GM12878 (cell line): Measurements from ENCODE around the gene SV2B.

Experiments
- CEBPB ChIP-seq, 2 experiments: fragments of 150-350 bp in 1 of 2; IDR thresholded peaks; 2 replicates each; pipeline ENCODE4 v1.6.1; 2012 to 2014; ENCODE audit warnings: low read depth in 2 of 2, low read length in 2 of 2, borderline replicate concordance in 1 of 2, inconsistent platforms in 1 of 2
- CREB1 ChIP-seq: IDR thresholded peaks from 2 replicates; pipeline ENCODE4 v1.6.1; 2012; ENCODE audit warnings: low read depth, mild to moderate bottlenecking, inconsistent platforms
- CREM ChIP-seq: IDR thresholded peaks from 2 replicates; pipeline ENCODE4 v1.6.1; 2014; ENCODE audit warnings: antibody characterized with exemption, low read depth
- EZH2 ChIP-seq: IDR thresholded peaks from 2 replicates; pipeline ENCODE4 v1.6.1; 2012; ENCODE audit warnings: low read depth, mild to moderate bottlenecking, control low read depth, inconsistent platforms, low read length, borderline replicate concordance; ENCODE audit not compliant: control insufficient read depth
- GABPA ChIP-seq: IDR thresholded peaks from 2 replicates; pipeline ENCODE4 v1.6.1; 2014; ENCODE audit warnings: antibody characterized with exemption, low read depth, mild to moderate bottlenecking, inconsistent platforms
- KDM1A ChIP-seq: fragments of 200-600 bp; sonication (generic); IDR thresholded peaks from 2 replicates; pipeline ENCODE4 v1.6.1; 2016; ENCODE audit warnings: borderline replicate concordance
- MXI1 ChIP-seq: fragments of 150-350 bp; IDR thresholded peaks from 2 replicates; pipeline ENCODE4 v1.6.1; 2011; ENCODE audit warnings: low read depth, mild to moderate bottlenecking, inconsistent platforms, low read length, improper control_type of control experiment
- NR2C2 ChIP-seq: IDR thresholded peaks from 2 replicates; pipeline ENCODE4 v1.6.1; 2011; ENCODE audit warnings: borderline replicate concordance, low read depth; ENCODE audit not compliant: control insufficient read depth, insufficient read length
- POLR2AphosphoS5 ChIP-seq: IDR thresholded peaks from 2 replicates; pipeline ENCODE4 v1.6.1; 2011; ENCODE audit warnings: mild to moderate bottlenecking, low read length, inconsistent platforms
- RAD21 ChIP-seq: IDR thresholded peaks from 2 replicates; pipeline ENCODE4 v1.6.1; 2011; ENCODE audit warnings: mild to moderate bottlenecking, low read depth, low read length, moderate library complexity; ENCODE audit not compliant: insufficient read depth
- TCF7 ChIP-seq: IDR thresholded peaks from 2 replicates; pipeline ENCODE4 v1.6.1; 2014; ENCODE audit warnings: antibody characterized with exemption, borderline replicate concordance
- TF ChIP-seq, protein P1 (sequence below): IDR thresholded peaks from 2 replicates; pipeline ENCODE4 v1.6.1; 2012; ENCODE audit warnings: mild to moderate bottlenecking, low read depth, low read length
- TF ChIP-seq, protein P2 (sequence below), 3 experiments: IDR thresholded peaks in 2 of 3; conservative IDR thresholded peaks in 1 of 3; 2 replicates each; pipeline ENCODE4 v1.5.1; 2011; ENCODE audit warnings: low read depth in 3 of 3, low read length in 3 of 3, mild to moderate bottlenecking in 3 of 3, control low read depth in 2 of 3, moderate library complexity in 2 of 3, inconsistent platforms in 1 of 3, mixed read lengths in 1 of 3; ENCODE audit not compliant: control insufficient read depth in 2 of 3, insufficient read depth in 1 of 3; ENCODE audit errors: extremely low read depth in 1 of 3
- TF ChIP-seq, protein P3 (sequence below): IDR thresholded peaks from 2 replicates; pipeline ENCODE4 v1.6.1; 2012; ENCODE audit warnings: low read length, inconsistent platforms

DNA sequence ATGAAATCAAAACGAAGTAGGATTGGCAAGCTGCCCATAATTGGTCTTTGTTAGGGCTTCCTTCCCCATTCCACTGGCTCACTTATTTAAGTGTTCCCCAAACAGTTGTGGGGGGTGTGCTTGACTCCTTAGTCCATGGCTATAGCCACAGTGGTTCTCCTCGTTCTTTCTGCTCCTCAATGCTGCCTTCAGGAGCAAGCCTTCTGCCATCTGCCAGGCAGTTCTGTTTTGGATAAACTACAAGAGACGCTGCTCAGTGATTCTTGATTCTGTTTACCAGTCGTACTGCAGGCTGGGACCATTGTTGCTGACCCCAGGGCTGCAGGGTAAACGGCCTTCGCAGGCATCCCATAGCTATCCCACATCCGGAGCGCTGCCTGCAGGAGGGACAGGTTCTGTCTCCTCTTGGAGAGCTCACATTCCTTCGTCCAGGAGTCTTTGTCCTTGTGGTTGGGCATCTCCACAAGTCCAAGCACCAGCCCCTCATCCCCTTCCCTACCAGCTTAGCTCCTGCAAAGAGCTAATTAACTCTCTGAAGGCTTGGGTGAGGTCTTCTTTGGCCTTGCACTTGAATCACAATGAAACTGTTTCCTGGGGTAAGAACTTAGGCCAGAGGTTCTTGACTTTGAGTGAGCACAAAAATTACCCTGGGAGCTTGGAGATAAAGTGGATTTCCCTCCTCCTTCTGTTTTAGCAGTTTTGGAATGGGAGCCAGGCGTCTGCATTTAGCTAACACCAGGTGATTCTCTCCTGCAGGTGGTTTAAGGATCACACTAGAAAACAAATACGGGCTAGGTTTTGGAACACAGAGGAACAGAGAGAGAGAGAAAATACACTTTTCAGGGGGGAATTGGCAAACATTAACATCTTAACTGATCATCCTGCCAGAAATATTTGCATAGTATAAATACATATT lies 114.9 kb downstream of the SV2B start:
- TF ChIP-seq GABPA (no peak), EZH2 (no peak), MXI1 (no peak), NR2C2 (no peak), RAD21 (no peak), CREM (no peak), TCF7 (no peak), KDM1A (no peak), CREB1 (no peak), POLR2AphosphoS5 (no peak), CEBPB (IDR thresholded peaks at IDR 0.05; ENCODE audit: borderline replicate concordance in 1 of 2, low read depth in 2 of 2, low read length in 2 of 2) (no peak)
- TF ChIP-seq, protein P1, sequence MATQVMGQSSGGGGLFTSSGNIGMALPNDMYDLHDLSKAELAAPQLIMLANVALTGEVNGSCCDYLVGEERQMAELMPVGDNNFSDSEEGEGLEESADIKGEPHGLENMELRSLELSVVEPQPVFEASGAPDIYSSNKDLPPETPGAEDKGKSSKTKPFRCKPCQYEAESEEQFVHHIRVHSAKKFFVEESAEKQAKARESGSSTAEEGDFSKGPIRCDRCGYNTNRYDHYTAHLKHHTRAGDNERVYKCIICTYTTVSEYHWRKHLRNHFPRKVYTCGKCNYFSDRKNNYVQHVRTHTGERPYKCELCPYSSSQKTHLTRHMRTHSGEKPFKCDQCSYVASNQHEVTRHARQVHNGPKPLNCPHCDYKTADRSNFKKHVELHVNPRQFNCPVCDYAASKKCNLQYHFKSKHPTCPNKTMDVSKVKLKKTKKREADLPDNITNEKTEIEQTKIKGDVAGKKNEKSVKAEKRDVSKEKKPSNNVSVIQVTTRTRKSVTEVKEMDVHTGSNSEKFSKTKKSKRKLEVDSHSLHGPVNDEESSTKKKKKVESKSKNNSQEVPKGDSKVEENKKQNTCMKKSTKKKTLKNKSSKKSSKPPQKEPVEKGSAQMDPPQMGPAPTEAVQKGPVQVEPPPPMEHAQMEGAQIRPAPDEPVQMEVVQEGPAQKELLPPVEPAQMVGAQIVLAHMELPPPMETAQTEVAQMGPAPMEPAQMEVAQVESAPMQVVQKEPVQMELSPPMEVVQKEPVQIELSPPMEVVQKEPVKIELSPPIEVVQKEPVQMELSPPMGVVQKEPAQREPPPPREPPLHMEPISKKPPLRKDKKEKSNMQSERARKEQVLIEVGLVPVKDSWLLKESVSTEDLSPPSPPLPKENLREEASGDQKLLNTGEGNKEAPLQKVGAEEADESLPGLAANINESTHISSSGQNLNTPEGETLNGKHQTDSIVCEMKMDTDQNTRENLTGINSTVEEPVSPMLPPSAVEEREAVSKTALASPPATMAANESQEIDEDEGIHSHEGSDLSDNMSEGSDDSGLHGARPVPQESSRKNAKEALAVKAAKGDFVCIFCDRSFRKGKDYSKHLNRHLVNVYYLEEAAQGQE = no peak
- TF ChIP-seq, protein P2, sequence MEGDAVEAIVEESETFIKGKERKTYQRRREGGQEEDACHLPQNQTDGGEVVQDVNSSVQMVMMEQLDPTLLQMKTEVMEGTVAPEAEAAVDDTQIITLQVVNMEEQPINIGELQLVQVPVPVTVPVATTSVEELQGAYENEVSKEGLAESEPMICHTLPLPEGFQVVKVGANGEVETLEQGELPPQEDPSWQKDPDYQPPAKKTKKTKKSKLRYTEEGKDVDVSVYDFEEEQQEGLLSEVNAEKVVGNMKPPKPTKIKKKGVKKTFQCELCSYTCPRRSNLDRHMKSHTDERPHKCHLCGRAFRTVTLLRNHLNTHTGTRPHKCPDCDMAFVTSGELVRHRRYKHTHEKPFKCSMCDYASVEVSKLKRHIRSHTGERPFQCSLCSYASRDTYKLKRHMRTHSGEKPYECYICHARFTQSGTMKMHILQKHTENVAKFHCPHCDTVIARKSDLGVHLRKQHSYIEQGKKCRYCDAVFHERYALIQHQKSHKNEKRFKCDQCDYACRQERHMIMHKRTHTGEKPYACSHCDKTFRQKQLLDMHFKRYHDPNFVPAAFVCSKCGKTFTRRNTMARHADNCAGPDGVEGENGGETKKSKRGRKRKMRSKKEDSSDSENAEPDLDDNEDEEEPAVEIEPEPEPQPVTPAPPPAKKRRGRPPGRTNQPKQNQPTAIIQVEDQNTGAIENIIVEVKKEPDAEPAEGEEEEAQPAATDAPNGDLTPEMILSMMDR (IDR thresholded peaks at IDR 0.05 in 2 of 3, conservative IDR thresholded peaks at IDR 0.05 in 1 of 3; ENCODE audit: control insufficient read depth in 2 of 3, extremely low read depth in 1 of 3, insufficient read depth in 1 of 3, low read depth in 3 of 3, low read length in 3 of 3) = no peak
- TF ChIP-seq, protein P3, sequence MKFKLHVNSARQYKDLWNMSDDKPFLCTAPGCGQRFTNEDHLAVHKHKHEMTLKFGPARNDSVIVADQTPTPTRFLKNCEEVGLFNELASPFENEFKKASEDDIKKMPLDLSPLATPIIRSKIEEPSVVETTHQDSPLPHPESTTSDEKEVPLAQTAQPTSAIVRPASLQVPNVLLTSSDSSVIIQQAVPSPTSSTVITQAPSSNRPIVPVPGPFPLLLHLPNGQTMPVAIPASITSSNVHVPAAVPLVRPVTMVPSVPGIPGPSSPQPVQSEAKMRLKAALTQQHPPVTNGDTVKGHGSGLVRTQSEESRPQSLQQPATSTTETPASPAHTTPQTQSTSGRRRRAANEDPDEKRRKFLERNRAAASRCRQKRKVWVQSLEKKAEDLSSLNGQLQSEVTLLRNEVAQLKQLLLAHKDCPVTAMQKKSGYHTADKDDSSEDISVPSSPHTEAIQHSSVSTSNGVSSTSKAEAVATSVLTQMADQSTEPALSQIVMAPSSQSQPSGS = no peak
